H1 (cell line): ENCODE measurements around the gene CSNK1A1. TPM values are rescaled to one million over a fixed set of nuclear protein-coding genes. Genes with fewer than 3 reads are reported as not detected.

Source experiments
- BACH1 ChIP-seq: IDR thresholded peaks from 2 replicates; pipeline ENCODE4 v1.6.1; 2012; ENCODE audit warnings: low read length, improper control_type of control experiment
- BRCA1 ChIP-seq: IDR thresholded peaks from 2 replicates; pipeline ENCODE4 v1.6.1; 2012; ENCODE audit warnings: low read depth, low read length, improper control_type of control experiment
- CEBPB ChIP-seq: IDR thresholded peaks from 2 replicates; pipeline ENCODE4 v1.6.1; 2012; ENCODE audit warnings: low read depth, low read length
- CREB1 ChIP-seq: IDR thresholded peaks from 2 replicates; pipeline ENCODE4 v1.6.1; 2012; ENCODE audit warnings: inconsistent platforms
- CTCF ChIP-seq, 3 experiments: IDR thresholded peaks; 1 replicate in 2 of 3; 2 replicates in 1 of 3; pipeline versions ENCODE4 v1.5.1 to v1.6.1; 2011; ENCODE audit warnings: low read length in 3 of 3, mild to moderate bottlenecking in 3 of 3, inconsistent platforms in 2 of 3, low read depth in 1 of 3, moderate library complexity in 1 of 3; ENCODE audit not compliant: insufficient read depth in 1 of 3; ENCODE audit errors: control extremely low read depth in 1 of 3
- EGR1 ChIP-seq: IDR thresholded peaks from 2 replicates; pipeline ENCODE4 v1.6.1; 2011; ENCODE audit warnings: low read depth, low read length, borderline replicate concordance
- EZH2 ChIP-seq: fragments of 200-600 bp; sonication (generic); IDR thresholded peaks from 2 replicates; pipeline ENCODE4 v1.7.1; 2012; ENCODE audit warnings: low read depth, mild to moderate bottlenecking, moderate library complexity, low read length, inconsistent platforms; ENCODE audit not compliant: severe bottlenecking
- JUND ChIP-seq: IDR thresholded peaks from 2 replicates; pipeline ENCODE4 v1.6.1; 2011; ENCODE audit warnings: mild to moderate bottlenecking, improper control_type of control experiment, low read length
- KDM5A ChIP-seq: fragments of 200-600 bp; IDR thresholded peaks from 2 replicates; pipeline ENCODE4 v1.7.1; 2012; ENCODE audit warnings: mild to moderate bottlenecking, low read length, inconsistent platforms, mixed read lengths
- POLR2AphosphoS5 ChIP-seq: IDR thresholded peaks from 2 replicates; pipeline ENCODE4 v1.6.1; 2011; ENCODE audit warnings: low read depth, low read length
- RBBP5 ChIP-seq: IDR thresholded peaks from 2 replicates; pipeline ENCODE4 v1.7.1; 2012; ENCODE audit warnings: low read depth, mild to moderate bottlenecking, inconsistent platforms, low read length, moderate library complexity, borderline replicate concordance
- RXRA ChIP-seq: IDR thresholded peaks from 2 replicates; pipeline ENCODE4 v1.6.1; 2011; ENCODE audit warnings: low read depth, mild to moderate bottlenecking, low read length, moderate library complexity; ENCODE audit not compliant: insufficient read depth
- SIN3A ChIP-seq, 2 experiments: IDR thresholded peaks in 1 of 2; conservative IDR thresholded peaks in 1 of 2; 2 replicates each; pipeline ENCODE4 v1.6.1; 2011 to 2012; ENCODE audit warnings: low read length in 2 of 2, improper control_type of control experiment in 1 of 2, low read depth in 1 of 2, mild to moderate bottlenecking in 1 of 2
- SIX5 ChIP-seq: IDR thresholded peaks from 2 replicates; pipeline ENCODE4 v1.6.1; 2011; ENCODE audit warnings: mild to moderate bottlenecking, low read depth, low read length
- SP1 ChIP-seq: IDR thresholded peaks from 2 replicates; pipeline ENCODE4 v1.6.1; 2011; ENCODE audit warnings: low read depth, low read length
- SP4 ChIP-seq: IDR thresholded peaks from 2 replicates; pipeline ENCODE4 v1.6.1; 2012; ENCODE audit warnings: low read length, inconsistent platforms
- SRF ChIP-seq: IDR thresholded peaks from 2 replicates; pipeline ENCODE4 v1.6.1; 2011; ENCODE audit warnings: mild to moderate bottlenecking, low read depth, low read length, moderate library complexity
- TAF1 ChIP-seq: IDR thresholded peaks from 2 replicates; pipeline ENCODE4 v1.6.1; 2011; ENCODE audit warnings: mild to moderate bottlenecking, low read depth, low read length
- YY1 ChIP-seq: IDR thresholded peaks from 2 replicates; pipeline ENCODE4 v1.6.1; 2011; ENCODE audit warnings: low read depth, mild to moderate bottlenecking, low read length
- polyA plus RNA-seq, 7 experiments: library from polyadenylated mRNA; depleted of rRNA in 3 of 7; stranded (reverse) in 5 of 7; unstranded in 2 of 7; fragments of >200 nt in 5 of 7; fragments of 200-250 nt in 2 of 7; gene quantifications; 1 replicate in 5 of 7; 2 replicates in 1 of 7; 4 replicates in 1 of 7; pipeline versions ENCODE4 v1.2.1 to v1.2.3, GENCODE V29; 2011 to 2013; ENCODE audit warnings: missing spikeins in 2 of 7, mixed read lengths in 2 of 7
- total RNA-seq: library from RNA; stranded (reverse); fragmentation: NEBNext Ultra II Directional; extraction: Animal tissue kit (Norgen Biotek cat#: 25700); gene quantifications from 2 replicates; pipeline ENCODE4 v1.2.1, GENCODE V29; 2021

Gene CSNK1A1
- total and polyA plus RNA-seq, 2 of the 8 experiments (the other 6 are each of a cell fraction or from before 2014, with no cell fraction given): 61.2 to 244 TPM

GRCh38 chr5:149442563-149443182 lies 108.6 kb downstream of the CSNK1A1 start (continued):
- TF ChIP-seq POLR2AphosphoS5 (no peak), SIN3A (conservative IDR thresholded peaks at IDR 0.05 in 1 of 2, IDR thresholded peaks at IDR 0.05 in 1 of 2; ENCODE audit: low read depth in 1 of 2, low read length in 2 of 2) (no peak), CREB1 (peak; percentile 36; the same call in 1 of the 2 replicates), RBBP5 (no peak), CEBPB (no peak), YY1 (0 out of 2 replicates have a peak, but pooled peaks have one; percentile 4), SIX5 (no peak), JUND (no peak), KDM5A (no peak), TAF1 (0 out of 2 replicates have a peak, but pooled peaks have one; percentile 45), BACH1 (peak; percentile 43; the same call in 1 of the 2 replicates), BRCA1 (no peak), SP1 (no peak), EZH2 (no peak), EGR1 (peak; percentile 73), CTCF (IDR thresholded peaks at IDR 0.05; ENCODE audit: control extremely low read depth in 1 of 3, insufficient read depth in 1 of 3, low read depth in 1 of 3, low read length in 3 of 3) (peak; percentile 92 to 96 (median 96)), SRF (no peak), RXRA (0 out of 2 replicates have a peak, but pooled peaks have one; percentile 16), SP4 (no peak)
